HG03135 (cell line): Measurements from ENCODE around the gene ANK3.

Experiments used
- ATAC-seq: cut with Tn5 transposase; IDR thresholded peaks from one replicate; pipeline ENCODE4 v1.9.1; 2021; ENCODE audit warnings: mild to moderate bottlenecking, moderate library complexity; ENCODE audit not compliant: unreplicated experiment

Gene ANK3

GRCh38 chr10:60414111-60414510 lies 24.4 kb upstream of the ANK3 start:
- no peak for ATAC-seq

GRCh38 chr10:60413306-60414012 lies 23.8 kb upstream of the ANK3 start:
- ATAC-seq: no peak

GRCh38 chr10:60410970-60411369 lies 21.3 kb upstream of the ANK3 start:
- no peak for ATAC-seq

- no peak for ATAC-seq
These were observed 19.5 kb upstream of the ANK3 start for GRCh38 chr10:60409202-60409601.

- no peak for ATAC-seq
These were observed 16.5 kb upstream of the ANK3 start for GRCh38 chr10:60406182-60406581.

GRCh38 chr10:60405172-60405571 lies 15.5 kb upstream of the ANK3 start:
- no peak for ATAC-seq

- no peak for ATAC-seq
These were observed 13.6 kb upstream of the ANK3 start for GRCh38 chr10:60403168-60403873.

GRCh38 chr10:60400366-60400765 lies 10.7 kb upstream of the ANK3 start:
- ATAC-seq: no peak

GRCh38 chr10:60399328-60399727 lies 9.7 kb upstream of the ANK3 start:
- no peak for ATAC-seq

GRCh38 chr10:60397792-60398191 lies 8.1 kb upstream of the ANK3 start:
- no peak for ATAC-seq

- ATAC-seq: no peak
These were observed 7.1 kb upstream of the ANK3 start for GRCh38 chr10:60396766-60397165.

- no peak for ATAC-seq
These were observed 6.0 kb upstream of the ANK3 start for GRCh38 chr10:60395711-60396110.

GRCh38 chr10:60394446-60394845 lies 4.8 kb upstream of the ANK3 start:
- ATAC-seq: no peak

GRCh38 chr10:60390224-60390626 lies 550 bp upstream of the ANK3 start:
- no peak for ATAC-seq

GRCh38 chr10:60388709-60389301 lies 870 bp downstream of the ANK3 start:
- ATAC-seq: no peak

- no peak for ATAC-seq
These were observed 1.5 kb downstream of the ANK3 start for GRCh38 chr10:60388116-60388625.

- no peak for ATAC-seq
These were observed 2.1 kb downstream of the ANK3 start for GRCh38 chr10:60387531-60387930.

GRCh38 chr10:60385399-60385738 lies 4.3 kb downstream of the ANK3 start:
- ATAC-seq: no peak

- ATAC-seq: no peak
These were observed 4.8 kb downstream of the ANK3 start for GRCh38 chr10:60384708-60385398.

- ATAC-seq: no peak
These were observed 5.7 kb downstream of the ANK3 start for GRCh38 chr10:60384011-60384410.

- no peak for ATAC-seq
These were observed 6.6 kb downstream of the ANK3 start for GRCh38 chr10:60382946-60383681.
